Measurements from ENCODE around the gene KIAA2012. TPM values are rescaled to one million over a fixed set of nuclear protein-coding genes. Genes with fewer than 3 reads are reported as not detected.

Gene KIAA2012
- total RNA-seq, 1 experiment from 2014 or later = not detected

- BruUV-seq (replicated peaks) = no TSS peak
- no peak overlapping the region for H3K4me3 Mint-ChIP-seq (ENCODE audit: low read depth, unreplicated experiment)
- H3K36me3 Mint-ChIP-seq (ENCODE audit: insufficient read depth, unreplicated experiment) = no peaks in the 10 kb centered on the region
- no peaks in the 10 kb centered on the region for H3K9me3 Mint-ChIP-seq (ENCODE audit: low read depth, unreplicated experiment)
- intact Hi-C loops (cut with micrococcal nuclease; ENCODE audit: unreplicated experiment) = loop anchor here (1.0 to 2.0 kb wide), 2 partner anchors 30 to 74 kb away; no protein-coding TSS in a partner anchor
- DNase-seq = peak; percentile 89
- CTCF ChIA-PET = no interaction called here
- H3K27ac Mint-ChIP-seq (ENCODE audit: unreplicated experiment) = peak overlapping the region; percentile 11
- no peaks in the 10 kb centered on the region for H3K27me3 Mint-ChIP-seq (ENCODE audit: unreplicated experiment)
- H3K4me1 Mint-ChIP-seq (ENCODE audit: low read depth, unreplicated experiment) = peaks cover 12% of the 10 kb centered on the region
- peak; percentile 85 for TF ChIP-seq CTCF (IDR thresholded peaks at IDR 0.05; ENCODE audit: unreplicated experiment)
These were observed 31.3 kb downstream of the KIAA2012 start for GRCh38 chr2:202104286-202104870.

DNA sequence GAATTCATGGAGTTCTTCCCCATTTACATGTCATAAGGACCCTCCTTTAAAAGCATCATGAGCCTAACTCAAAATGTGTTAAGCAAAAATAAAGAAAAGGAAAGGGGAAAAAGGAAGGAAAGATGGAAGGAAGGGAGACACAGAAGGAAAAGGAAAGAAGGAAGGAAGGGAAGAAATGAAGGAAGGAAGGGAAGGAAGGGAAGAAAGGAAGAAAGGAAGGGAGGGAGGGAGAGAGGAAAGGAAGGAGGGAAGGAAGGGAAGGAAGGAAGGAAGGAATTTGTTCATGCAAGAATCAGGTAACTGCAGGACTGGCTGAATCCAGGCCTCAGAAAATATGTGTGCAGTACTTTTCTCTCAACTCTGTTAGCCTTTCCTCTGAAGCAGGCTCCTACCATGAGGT is 32.0 kb downstream of the KIAA2012 start:
- Mint-ChIP-seq H3K4me3 (ENCODE audit: low read depth, unreplicated experiment) (no peak overlapping the region), H3K4me1 (ENCODE audit: low read depth, unreplicated experiment) (peaks cover 18% of the 10 kb centered on the region)
- intact Hi-C loops (cut with micrococcal nuclease; ENCODE audit: unreplicated experiment) = loop anchor here (2.0 to 5.0 kb wide), 2 partner anchors 30 to 52 kb away; no protein-coding TSS in a partner anchor

DNA sequence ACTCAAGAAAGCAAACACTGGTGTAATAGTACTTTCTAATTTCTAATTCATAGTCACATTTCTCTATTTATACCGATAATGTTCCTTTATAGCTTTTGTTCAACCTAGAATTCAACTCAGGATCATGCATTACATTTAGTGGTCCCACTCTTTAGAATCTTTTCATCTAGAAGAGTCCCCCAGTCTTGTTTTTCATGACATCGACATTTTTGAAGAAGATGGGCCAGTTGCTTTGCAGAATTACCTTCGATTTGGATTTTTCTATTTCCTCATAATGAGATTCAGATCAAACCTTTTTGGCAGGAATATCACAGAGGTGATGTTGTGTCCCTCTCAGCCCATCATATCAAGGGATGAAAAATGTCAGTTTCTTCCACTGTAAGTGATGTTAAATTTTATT is 35.3 kb downstream of the KIAA2012 start:
- intact Hi-C loops (cut with micrococcal nuclease; ENCODE audit: unreplicated experiment) = loop anchor here (5.0 kb wide), 1 partner anchor 49 kb away; no protein-coding TSS in a partner anchor
- no TSS peak for BruUV-seq (replicated peaks)
- Mint-ChIP-seq H3K4me3 (ENCODE audit: low read depth, unreplicated experiment) (no peak overlapping the region), H3K36me3 (ENCODE audit: insufficient read depth, unreplicated experiment) (no peaks in the 10 kb centered on the region), H3K9me3 (ENCODE audit: low read depth, unreplicated experiment) (no peaks in the 10 kb centered on the region), H3K27ac (ENCODE audit: unreplicated experiment) (no peak overlapping the region), H3K4me1 (ENCODE audit: low read depth, unreplicated experiment) (peaks cover 29% of the 10 kb centered on the region), H3K27me3 (ENCODE audit: unreplicated experiment) (no peaks in the 10 kb centered on the region)
- CTCF ChIA-PET = interaction anchor here (0.6 kb wide), 1 partner anchor 10 kb away, joined by 4 read pairs; no protein-coding TSS in a partner anchor
- TF ChIP-seq CTCF (IDR thresholded peaks at IDR 0.05; ENCODE audit: unreplicated experiment) = no peak
- no peak for DNase-seq

More for the DNA sequence above, 32.0 kb downstream of the KIAA2012 start:
- H3K27me3 Mint-ChIP-seq (ENCODE audit: unreplicated experiment) = no peaks in the 10 kb centered on the region
- DNase-seq = no peak
- no peak overlapping the region for H3K27ac Mint-ChIP-seq (ENCODE audit: unreplicated experiment)
- no TSS peak for BruUV-seq (replicated peaks)
- CTCF ChIA-PET = no interaction called here
- H3K9me3 Mint-ChIP-seq (ENCODE audit: low read depth, unreplicated experiment) = no peaks in the 10 kb centered on the region
- no peak for TF ChIP-seq CTCF (IDR thresholded peaks at IDR 0.05; ENCODE audit: unreplicated experiment)
- H3K36me3 Mint-ChIP-seq (ENCODE audit: insufficient read depth, unreplicated experiment) = no peaks in the 10 kb centered on the region

GRCh38 chr2:202109139-202109736 is 36.2 kb downstream of the KIAA2012 start:
- H3K27me3 Mint-ChIP-seq (ENCODE audit: unreplicated experiment) = no peaks in the 10 kb centered on the region
- intact Hi-C loops (cut with micrococcal nuclease; ENCODE audit: unreplicated experiment) = loop anchor here (5.0 kb wide), 1 partner anchor 48 kb away; no protein-coding TSS in a partner anchor
- no TSS peak for BruUV-seq (replicated peaks)
- no peak for TF ChIP-seq CTCF (IDR thresholded peaks at IDR 0.05; ENCODE audit: unreplicated experiment)
- no peak overlapping the region for H3K4me3 Mint-ChIP-seq (ENCODE audit: low read depth, unreplicated experiment)
- CTCF ChIA-PET = no interaction called here
- H3K36me3 Mint-ChIP-seq (ENCODE audit: insufficient read depth, unreplicated experiment) = no peaks in the 10 kb centered on the region
- H3K27ac Mint-ChIP-seq (ENCODE audit: unreplicated experiment) = no peak overlapping the region
- peaks cover 25% of the 10 kb centered on the region for H3K4me1 Mint-ChIP-seq (ENCODE audit: low read depth, unreplicated experiment)
- no peak for DNase-seq
- H3K9me3 Mint-ChIP-seq (ENCODE audit: low read depth, unreplicated experiment) = no peaks in the 10 kb centered on the region

Measured in Calu3 (cell line).